H1 (cell line): ENCODE data around the gene CACNA1D. TPM values are rescaled to one million over a fixed set of nuclear protein-coding genes. Genes with fewer than 3 reads are reported as not detected.

ENCODE experiments used
- CTCF ChIA-PET: fragments of 300-600 bp; sonication (Branson Sonifier 250); formaldehyde crosslinking; loops from one replicate; lab custom pipeline; 2021; ENCODE audit not compliant: partially characterized antibody; lab: Charles Lee
- POLR2A ChIA-PET: fragments of 300-600 bp; sonication (Branson Sonifier 250); formaldehyde crosslinking; loops from one replicate; lab custom pipeline; 2021; ENCODE audit warnings: inconsistent platforms; ENCODE audit not compliant: partially characterized antibody; lab: Charles Lee
- DNase-seq, 2 experiments: peaks; one replicate each; pipeline versions ENCODE4 v3.0.0 to v3.0.0-alpha.2; 2010 to 2022; ENCODE audit warnings: low spot score in 2 of 2, low read depth in 1 of 2, mixed read lengths in 1 of 2
- FAIRE-seq: peaks from 2 replicates; lab custom pipeline; 2011; peaks lifted over from hg19 to GRCh38; lab: Jason Lieb, UNC
- H2AFZ ChIP-seq: 2 replicates; pipeline ENCODE4 v1.8.1; 2012; ENCODE audit warnings: low read length, inconsistent platforms
- H2AK5ac ChIP-seq: 2 replicates; pipeline ENCODE4 v1.6.1; 2013; ENCODE audit warnings: low read depth, low read length
- H2BK120ac ChIP-seq: replicated peaks from 2 replicates; pipeline ENCODE3; 2013; ENCODE audit warnings: low read depth, low read length, inconsistent platforms
- H2BK12ac ChIP-seq: 2 replicates; pipeline ENCODE4 v1.6.1; 2013; ENCODE audit warnings: low read depth, low read length
- H2BK15ac ChIP-seq: 2 replicates; pipeline ENCODE4 v1.6.1; 2013; ENCODE audit warnings: low read length
- H2BK20ac ChIP-seq: 2 replicates; pipeline ENCODE4 v1.6.1; 2013; ENCODE audit warnings: low read length
- H2BK5ac ChIP-seq: 2 replicates; pipeline ENCODE4 v1.6.1; 2013; ENCODE audit warnings: low read depth, low read length
- H3K14ac ChIP-seq: 2 replicates; pipeline ENCODE4 v1.6.1; 2013; ENCODE audit warnings: inconsistent platforms; ENCODE audit not compliant: insufficient read length
- H3K18ac ChIP-seq: 2 replicates; pipeline ENCODE4 v1.6.1; 2013; ENCODE audit warnings: low read length; ENCODE audit errors: extremely low read depth
- H3K23ac ChIP-seq: 2 replicates; pipeline ENCODE4 v1.6.1; 2013; ENCODE audit warnings: inconsistent platforms; ENCODE audit not compliant: insufficient read length
- H3K23me2 ChIP-seq: 2 replicates; pipeline ENCODE4 v1.6.1; 2013; ENCODE audit warnings: low read depth, low read length
- H3K27ac ChIP-seq: 2 replicates; pipeline ENCODE4 v1.6.1; 2011; ENCODE audit warnings: low read depth, low read length, inconsistent platforms
- H3K27me3 ChIP-seq, 4 experiments: replicated peaks in 1 of 4; 1 replicate in 1 of 4; 2 replicates in 3 of 4; pipeline versions ENCODE4 v1.6.1 to v1.8.1; 2011 to 2013; ENCODE audit warnings: low read length in 3 of 4, mild to moderate bottlenecking in 3 of 4, inconsistent platforms in 2 of 4, mixed read lengths in 2 of 4, moderate library complexity in 1 of 4; ENCODE audit not compliant: control insufficient read depth in 3 of 4, insufficient read depth in 3 of 4; ENCODE audit errors: extremely low read depth in 1 of 4
- H3K36me3 ChIP-seq, 4 experiments: 2 replicates each; pipeline versions ENCODE4 v1.6.1 to v1.8.1; 2011 to 2013; ENCODE audit warnings: mild to moderate bottlenecking in 4 of 4, low read length in 3 of 4, moderate library complexity in 2 of 4, control low read depth in 1 of 4, inconsistent platforms in 1 of 4; ENCODE audit not compliant: insufficient read depth in 4 of 4, control insufficient read depth in 2 of 4
- H3K4ac ChIP-seq: replicated peaks from 2 replicates; pipeline ENCODE3; 2013; ENCODE audit warnings: low read length, low read depth, mixed read lengths, inconsistent platforms; ENCODE audit not compliant: insufficient read length
- H3K4me1 ChIP-seq, 4 experiments: replicated peaks in 1 of 4; 1 replicate in 1 of 4; 2 replicates in 3 of 4; pipeline versions ENCODE4 v1.6.1 to v1.8.1; 2011 to 2013; ENCODE audit warnings: low read length in 3 of 4, inconsistent platforms in 2 of 4, mixed read lengths in 1 of 4; ENCODE audit not compliant: insufficient read depth in 4 of 4, control insufficient read depth in 3 of 4
- H3K4me2 ChIP-seq, 2 experiments: 2 replicates each; pipeline versions ENCODE4 v1.6.1 to v1.8.1; 2011 to 2013; ENCODE audit warnings: low read depth in 2 of 2, low read length in 2 of 2, control low read depth in 1 of 2, inconsistent platforms in 1 of 2, mild to moderate bottlenecking in 1 of 2; ENCODE audit not compliant: insufficient read depth in 1 of 2
- H3K4me3 ChIP-seq, 4 experiments: fragments of 200-600, 300-600 bp in 1 of 4; sonication (generic), shearing (Covaris generic), sonication (Bioruptor Twin) in 1 of 4; 2 replicates each; pipeline versions ENCODE4 v1.5.1 to v1.8.1; 2011 to 2016; ENCODE audit warnings: low read length in 4 of 4, low read depth in 3 of 4, control low read depth in 2 of 4, inconsistent platforms in 2 of 4, mild to moderate bottlenecking in 2 of 4, mixed read lengths in 1 of 4, moderate library complexity in 1 of 4; ENCODE audit not compliant: insufficient read depth in 2 of 4; ENCODE audit errors: extremely low read depth in 1 of 4
- H3K56ac ChIP-seq: replicated peaks from 2 replicates; pipeline ENCODE3; 2013; ENCODE audit warnings: low read depth, mild to moderate bottlenecking, mixed read lengths, low read length, inconsistent platforms; ENCODE audit not compliant: insufficient read length
- H3K79me1 ChIP-seq: 2 replicates; pipeline ENCODE4 v1.6.1; 2013; ENCODE audit warnings: low read depth, low read length, control low read depth
- H3K79me2 ChIP-seq, 2 experiments: 2 replicates each; pipeline versions ENCODE4 v1.6.1 to v1.8.1; 2012 to 2013; ENCODE audit warnings: low read length in 2 of 2, mild to moderate bottlenecking in 2 of 2, inconsistent platforms in 1 of 2; ENCODE audit not compliant: insufficient read depth in 2 of 2, control insufficient read depth in 1 of 2
- H3K9ac ChIP-seq, 4 experiments: replicated peaks in 1 of 4; 1 replicate in 1 of 4; 2 replicates in 3 of 4; pipeline versions ENCODE4 v1.6.1 to v1.8.1; 2011 to 2013; ENCODE audit warnings: low read depth in 3 of 4, low read length in 3 of 4, control low read depth in 2 of 4, mild to moderate bottlenecking in 2 of 4, moderate library complexity in 2 of 4, inconsistent platforms in 1 of 4; ENCODE audit errors: extremely low read depth in 1 of 4
- H3K9me3 ChIP-seq, 2 experiments: 2 replicates each; pipeline versions ENCODE4 v1.6.1 to v1.8.1; 2012 to 2013; ENCODE audit warnings: mild to moderate bottlenecking in 2 of 2, moderate library complexity in 2 of 2, control low read depth in 1 of 2, inconsistent platforms in 1 of 2, low read depth in 1 of 2, low read length in 1 of 2, mixed read lengths in 1 of 2; ENCODE audit not compliant: insufficient read depth in 2 of 2
- H4K20me1 ChIP-seq, 2 experiments: replicated peaks in 1 of 2; 2 replicates each; pipeline versions ENCODE3 to v1.8.1; 2011 to 2013; ENCODE audit warnings: inconsistent platforms in 2 of 2, low read length in 2 of 2, mild to moderate bottlenecking in 1 of 2; ENCODE audit not compliant: insufficient read depth in 2 of 2, control insufficient read depth in 1 of 2
- H4K5ac ChIP-seq: 2 replicates; pipeline ENCODE4 v1.6.1; 2013; ENCODE audit warnings: low read length, low read depth, mixed read lengths, inconsistent platforms; ENCODE audit not compliant: insufficient read length
- H4K8ac ChIP-seq: 2 replicates; pipeline ENCODE4 v1.8.0; 2013; ENCODE audit warnings: mild to moderate bottlenecking, moderate library complexity, low read length, inconsistent platforms; ENCODE audit not compliant: insufficient read depth; ENCODE audit errors: extremely low read depth
- H4K91ac ChIP-seq: replicated peaks from 2 replicates; pipeline ENCODE3; 2013; ENCODE audit warnings: low read length, mixed read lengths, inconsistent platforms; ENCODE audit not compliant: insufficient read length
- NANOG ChIP-seq: IDR thresholded peaks from 2 replicates; pipeline ENCODE4 v1.6.1; 2011; ENCODE audit warnings: low read length, low read depth, mild to moderate bottlenecking, inconsistent platforms; ENCODE audit not compliant: insufficient read depth, poor library complexity, severe bottlenecking
- SIX5 ChIP-seq: IDR thresholded peaks from 2 replicates; pipeline ENCODE4 v1.6.1; 2011; ENCODE audit warnings: mild to moderate bottlenecking, low read depth, low read length
- TEAD4 ChIP-seq: IDR thresholded peaks from 2 replicates; pipeline ENCODE4 v1.6.1; 2012; ENCODE audit warnings: low read depth, low read length, inconsistent platforms, mixed read lengths
- WGBS, 2 experiments: shearing (Covaris generic) in 1 of 2; methylation state at CpG; one replicate each; pipeline versions ENCODE4 v1.1.6 to v1.1.7; 2013 to 2015; ENCODE audit warnings: low lambda C conversion rate in 2 of 2, mixed read lengths in 2 of 2, inconsistent platforms in 1 of 2, low coverage in 1 of 2, missing lambda C conversion rate in 1 of 2; ENCODE audit not compliant: insufficient replicate concordance in 2 of 2, insufficient coverage in 1 of 2, insufficient read length in 1 of 2; ENCODE audit errors: extremely low coverage in 1 of 2, missing lambda C conversion rate in 1 of 2; 5-methylcytosine and 5-hydroxymethylcytosine counted together
- polyA plus RNA-seq, 7 experiments: library from polyadenylated mRNA; depleted of rRNA in 3 of 7; stranded (reverse) in 5 of 7; unstranded in 2 of 7; fragments of >200 nt in 5 of 7; fragments of 200-250 nt in 2 of 7; gene quantifications; 1 replicate in 5 of 7; 2 replicates in 1 of 7; 4 replicates in 1 of 7; pipeline versions ENCODE4 v1.2.1 to v1.2.3, GENCODE V29; 2011 to 2013; ENCODE audit warnings: missing spikeins in 2 of 7, mixed read lengths in 2 of 7
- total RNA-seq: library from RNA; stranded (reverse); fragmentation: NEBNext Ultra II Directional; extraction: Animal tissue kit (Norgen Biotek cat#: 25700); gene quantifications from 2 replicates; pipeline ENCODE4 v1.2.1, GENCODE V29; 2021
- TF ChIP-seq, protein P1 (sequence below): IDR thresholded peaks from 2 replicates; pipeline ENCODE4 v1.6.1; 2012; ENCODE audit warnings: inconsistent platforms

Gene CACNA1D
- total and polyA plus RNA-seq, 2 of the 8 experiments (the other 6 are each of a cell fraction or from before 2014, with no cell fraction given), result 2.0 to 2.9 TPM

GRCh38 chr3:53806182-53807116, 312.0 kb downstream of the CACNA1D start:
- Histone ChIP-seq H3K14ac (no peak overlapping the region), H3K36me3 (no peaks in the 10 kb centered on the region), H4K20me1 (peaks cover 0 to 2% of the 10 kb centered on the region in 2 experiments), H3K27me3 (no peaks in the 10 kb centered on the region; a peak in 1 of 7 replicates), H3K18ac (no peak overlapping the region), H4K91ac (no peak overlapping the region), H3K4me2 (no peak overlapping the region), H3K9me3 (no peaks in the 10 kb centered on the region), H2BK5ac (no peak overlapping the region), H3K27ac (no peak overlapping the region), H2BK120ac (no peak overlapping the region), H2BK15ac (no peak overlapping the region), H3K23ac (no peak overlapping the region), H3K23me2 (peaks cover 6% of the 10 kb centered on the region; the same call in 1 of the 2 replicates), H3K4me3 (no peak overlapping the region), H3K79me2 (no peaks in the 10 kb centered on the region), H4K5ac (no peak overlapping the region), H3K4me1 (peaks cover 0 to 7% (median 0%) of the 10 kb centered on the region in 4 experiments; a peak in 3 of 7 replicates), H2AFZ (no peak overlapping the region), H2BK12ac (no peak overlapping the region; the same call in 1 of the 2 replicates), H3K4ac (no peak overlapping the region), H2AK5ac (no peak overlapping the region), H3K9ac (no peak overlapping the region), H4K8ac (no peak overlapping the region), H3K79me1 (no peaks in the 10 kb centered on the region), H3K56ac (no peak overlapping the region), H2BK20ac (no peak overlapping the region)
- TF ChIP-seq NANOG (no peak), TEAD4 (no peak), SIX5 (no peak)
- TF ChIP-seq, protein P1, sequence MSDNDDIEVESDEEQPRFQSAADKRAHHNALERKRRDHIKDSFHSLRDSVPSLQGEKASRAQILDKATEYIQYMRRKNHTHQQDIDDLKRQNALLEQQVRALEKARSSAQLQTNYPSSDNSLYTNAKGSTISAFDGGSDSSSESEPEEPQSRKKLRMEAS, result no peak
- ChIA-PET CTCF (interaction anchor here (0.6 to 1.2 kb wide), 2 partner anchors 17 to 80 kb away, joined by 3 read pairs; no protein-coding TSS in a partner anchor), POLR2A (no interaction called here)
- 82% methylated on average over 10 of the region's 10 CpGs; no CpG with 5 or more reads in 1 of the 2 experiments for WGBS, 2 experiments
- DNase-seq (no peak), FAIRE-seq (no peak)
